WI38 (cell line): ENCODE measurements around the gene LONP1.

Source experiments
- H3K4me3 ChIP-seq: 2 replicates; pipeline ENCODE4 v1.5.1; 2011; ENCODE audit warnings: low read depth, mild to moderate bottlenecking, control low read depth, low read length
- TF ChIP-seq, protein P1 (sequence below): IDR thresholded peaks from 2 replicates; pipeline ENCODE4 v1.5.1; 2012; ENCODE audit warnings: low read depth, mild to moderate bottlenecking, control low read depth, low read length

The LONP1 gene, protein sequence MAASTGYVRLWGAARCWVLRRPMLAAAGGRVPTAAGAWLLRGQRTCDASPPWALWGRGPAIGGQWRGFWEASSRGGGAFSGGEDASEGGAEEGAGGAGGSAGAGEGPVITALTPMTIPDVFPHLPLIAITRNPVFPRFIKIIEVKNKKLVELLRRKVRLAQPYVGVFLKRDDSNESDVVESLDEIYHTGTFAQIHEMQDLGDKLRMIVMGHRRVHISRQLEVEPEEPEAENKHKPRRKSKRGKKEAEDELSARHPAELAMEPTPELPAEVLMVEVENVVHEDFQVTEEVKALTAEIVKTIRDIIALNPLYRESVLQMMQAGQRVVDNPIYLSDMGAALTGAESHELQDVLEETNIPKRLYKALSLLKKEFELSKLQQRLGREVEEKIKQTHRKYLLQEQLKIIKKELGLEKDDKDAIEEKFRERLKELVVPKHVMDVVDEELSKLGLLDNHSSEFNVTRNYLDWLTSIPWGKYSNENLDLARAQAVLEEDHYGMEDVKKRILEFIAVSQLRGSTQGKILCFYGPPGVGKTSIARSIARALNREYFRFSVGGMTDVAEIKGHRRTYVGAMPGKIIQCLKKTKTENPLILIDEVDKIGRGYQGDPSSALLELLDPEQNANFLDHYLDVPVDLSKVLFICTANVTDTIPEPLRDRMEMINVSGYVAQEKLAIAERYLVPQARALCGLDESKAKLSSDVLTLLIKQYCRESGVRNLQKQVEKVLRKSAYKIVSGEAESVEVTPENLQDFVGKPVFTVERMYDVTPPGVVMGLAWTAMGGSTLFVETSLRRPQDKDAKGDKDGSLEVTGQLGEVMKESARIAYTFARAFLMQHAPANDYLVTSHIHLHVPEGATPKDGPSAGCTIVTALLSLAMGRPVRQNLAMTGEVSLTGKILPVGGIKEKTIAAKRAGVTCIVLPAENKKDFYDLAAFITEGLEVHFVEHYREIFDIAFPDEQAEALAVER

GRCh38 chr19:5719961-5720790 lies at the start of gene LONP1, which contains the start of gene CATSPERD:
LONP1 (minus strand) TSS chr19:5720146; CDS start chr19:5720132, 14 bp downstream.
CATSPERD (plus strand) TSS chr19:5720637; CDS start chr19:5720738, 101 bp downstream.
- TF ChIP-seq, protein P1, sequence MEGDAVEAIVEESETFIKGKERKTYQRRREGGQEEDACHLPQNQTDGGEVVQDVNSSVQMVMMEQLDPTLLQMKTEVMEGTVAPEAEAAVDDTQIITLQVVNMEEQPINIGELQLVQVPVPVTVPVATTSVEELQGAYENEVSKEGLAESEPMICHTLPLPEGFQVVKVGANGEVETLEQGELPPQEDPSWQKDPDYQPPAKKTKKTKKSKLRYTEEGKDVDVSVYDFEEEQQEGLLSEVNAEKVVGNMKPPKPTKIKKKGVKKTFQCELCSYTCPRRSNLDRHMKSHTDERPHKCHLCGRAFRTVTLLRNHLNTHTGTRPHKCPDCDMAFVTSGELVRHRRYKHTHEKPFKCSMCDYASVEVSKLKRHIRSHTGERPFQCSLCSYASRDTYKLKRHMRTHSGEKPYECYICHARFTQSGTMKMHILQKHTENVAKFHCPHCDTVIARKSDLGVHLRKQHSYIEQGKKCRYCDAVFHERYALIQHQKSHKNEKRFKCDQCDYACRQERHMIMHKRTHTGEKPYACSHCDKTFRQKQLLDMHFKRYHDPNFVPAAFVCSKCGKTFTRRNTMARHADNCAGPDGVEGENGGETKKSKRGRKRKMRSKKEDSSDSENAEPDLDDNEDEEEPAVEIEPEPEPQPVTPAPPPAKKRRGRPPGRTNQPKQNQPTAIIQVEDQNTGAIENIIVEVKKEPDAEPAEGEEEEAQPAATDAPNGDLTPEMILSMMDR: peak; percentile 96
- peak within 1 kb of the TSS; percentile 97 for H3K4me3 ChIP-seq

GRCh38 chr19:5767949-5768348 lies 48.0 kb upstream of the LONP1 start:
- TF ChIP-seq, protein P1: no peak

DNA sequence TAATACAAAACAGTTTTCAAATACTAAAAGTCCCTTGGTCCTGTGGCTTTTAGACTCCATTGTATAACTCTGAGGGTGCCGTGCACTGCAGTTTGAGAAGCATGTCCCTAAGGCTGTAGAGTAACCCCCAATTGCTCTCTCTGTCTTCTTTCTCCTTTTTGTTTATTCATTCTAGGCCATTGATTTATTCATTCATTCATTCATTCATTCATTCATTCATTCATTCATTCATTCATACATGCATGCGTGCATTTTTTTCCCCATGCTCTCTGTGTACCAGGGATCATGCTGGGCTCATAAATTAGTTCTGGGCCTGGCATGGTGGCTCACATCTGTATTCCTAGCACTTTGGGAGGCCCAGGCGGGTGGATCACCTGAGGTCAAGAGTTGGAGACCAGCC lies 45.3 kb upstream of the LONP1 start:
- H3K4me3 ChIP-seq: no peak overlapping the region
- TF ChIP-seq, protein P1: no peak

More at GRCh38 chr19:5767949-5768348, 48.0 kb upstream of the LONP1 start:
- H3K4me3 ChIP-seq: no peak overlapping the region

DNA sequence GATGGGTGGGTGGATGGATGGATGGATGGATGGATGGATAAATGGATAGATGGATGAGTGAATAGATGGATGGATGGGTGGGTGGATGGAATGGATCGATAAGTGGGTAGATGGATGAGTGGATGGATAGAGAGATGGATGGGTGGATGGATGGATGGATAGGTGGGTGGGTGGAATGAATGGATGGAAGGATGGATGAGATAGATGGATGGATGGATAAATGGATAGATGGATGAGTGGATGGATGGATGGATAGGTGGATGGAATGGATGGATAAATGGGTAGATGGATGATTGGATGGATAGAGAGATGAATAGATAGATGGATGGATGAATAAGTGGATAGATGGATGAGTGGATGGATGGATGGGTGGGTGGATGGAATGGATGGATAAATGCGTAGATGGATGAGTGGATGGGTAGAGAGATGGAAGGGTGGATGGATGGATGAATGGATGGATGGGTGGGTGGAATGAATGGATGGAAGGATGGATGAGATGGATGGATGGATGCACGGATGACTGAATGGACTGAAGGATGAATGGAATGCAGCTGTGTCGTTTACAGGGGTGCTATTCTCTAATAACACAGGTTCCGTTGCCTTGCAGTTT lies 42.8 kb upstream of the LONP1 start:
- H3K4me3 ChIP-seq: no peak overlapping the region
- TF ChIP-seq, protein P1: no peak

- no peak overlapping the region for H3K4me3 ChIP-seq
- TF ChIP-seq, protein P1: no peak
These were observed 33.8 kb upstream of the LONP1 start for GRCh38 chr19:5753743-5754142.

GRCh38 chr19:5751709-5752108 lies 31.8 kb upstream of the LONP1 start:
- H3K4me3 ChIP-seq: no peak overlapping the region
- TF ChIP-seq, protein P1: no peak
